Endothelial cell of hepatic sinusoid (primary cell): ENCODE results near the gene CFHR4.
"Not testable (repeated sequence)": the region's sequence is repeated elsewhere in the genome, so short reads cannot be mapped to it uniquely, and the experiment has no call there.

Source experiments
- in situ Hi-C: cut with HindIII; loops from 2 replicates; pipeline ENCODE4 v1.10.0; 2017; ENCODE audit warnings: low sequenced_read_pairs

Gene CFHR4

GRCh38 chr1:196933531-196934189 is 45.8 kb downstream of the CFHR4 start:
- in situ Hi-C loops, result no loop called here

- in situ Hi-C loops, result not testable (repeated sequence)
Measured at GRCh38 chr1:196941474-196941873, 53.6 kb downstream of the CFHR4 start.

- in situ Hi-C loops, result not testable (repeated sequence)
Measured at GRCh38 chr1:196943568-196943967, 55.7 kb downstream of the CFHR4 start, which contains the start of gene CFHR2. Gene CFHR2 (plus strand): TSS chr1:196943738. CDS start chr1:196943881, 143 bp downstream.

- in situ Hi-C loops, result no loop called here
Measured at GRCh38 chr1:196951711-196952394, 64.0 kb downstream of the CFHR4 start.

GRCh38 chr1:196954778-196955177 is 66.9 kb downstream of the CFHR4 start:
- in situ Hi-C loops, result no loop called here

- in situ Hi-C loops, result no loop called here
Measured at GRCh38 chr1:196955926-196956325, 68.1 kb downstream of the CFHR4 start.

GRCh38 chr1:196960854-196961253 is 73.0 kb downstream of the CFHR4 start:
- in situ Hi-C loops, result no loop called here
